Chondrocyte (in vitro differentiated cells): ENCODE measurements around the gene RTTN. TPM values are rescaled to one million over a fixed set of nuclear protein-coding genes. Genes with fewer than 3 reads are reported as not detected.

Source experiments
- DNase-seq: peaks from one replicate; pipeline ENCODE4 v3.0.0; 2021; ENCODE audit warnings: mixed read lengths, low spot score
- H3K27ac Mint-ChIP-seq: one replicate; pipeline ENCODE4 v1.8.0; 2021; ENCODE audit warnings: mild to moderate bottlenecking, moderate library complexity, mixed read lengths; ENCODE audit not compliant: unreplicated experiment
- H3K27me3 Mint-ChIP-seq: 2 replicates; pipeline ENCODE4 v1.8.0; 2021; ENCODE audit warnings: low read depth, mixed read lengths
- H3K36me3 Mint-ChIP-seq: 2 replicates; pipeline ENCODE4 v1.8.0; 2021; ENCODE audit warnings: low read depth, mixed read lengths
- H3K4me1 Mint-ChIP-seq: 2 replicates; pipeline ENCODE4 v1.8.0; 2021; ENCODE audit warnings: low read depth, mild to moderate bottlenecking, mixed read lengths
- H3K4me3 Mint-ChIP-seq: one replicate; pipeline ENCODE4 v1.8.0; 2021; ENCODE audit warnings: mild to moderate bottlenecking, moderate library complexity, mixed read lengths; ENCODE audit not compliant: unreplicated experiment
- H3K9me3 Mint-ChIP-seq: 2 replicates; pipeline ENCODE4 v1.8.0; 2021; ENCODE audit warnings: low read depth, mixed read lengths
- total RNA-seq: library from RNA; stranded (reverse); gene quantifications from 3 replicates; pipeline ENCODE4 v1.2.1, GENCODE V29; 2021
- TF ChIP-seq, protein P1 (sequence below): fragments of 200-600 bp; sonication (generic); IDR thresholded peaks from 2 replicates; pipeline ENCODE4 v1.5.0; 2021; ENCODE audit warnings: antibody characterized with exemption, mild to moderate bottlenecking, moderate library complexity

Gene RTTN
- total RNA-seq, 1 donor from 2014 or later, result 4.8 TPM

DNA sequence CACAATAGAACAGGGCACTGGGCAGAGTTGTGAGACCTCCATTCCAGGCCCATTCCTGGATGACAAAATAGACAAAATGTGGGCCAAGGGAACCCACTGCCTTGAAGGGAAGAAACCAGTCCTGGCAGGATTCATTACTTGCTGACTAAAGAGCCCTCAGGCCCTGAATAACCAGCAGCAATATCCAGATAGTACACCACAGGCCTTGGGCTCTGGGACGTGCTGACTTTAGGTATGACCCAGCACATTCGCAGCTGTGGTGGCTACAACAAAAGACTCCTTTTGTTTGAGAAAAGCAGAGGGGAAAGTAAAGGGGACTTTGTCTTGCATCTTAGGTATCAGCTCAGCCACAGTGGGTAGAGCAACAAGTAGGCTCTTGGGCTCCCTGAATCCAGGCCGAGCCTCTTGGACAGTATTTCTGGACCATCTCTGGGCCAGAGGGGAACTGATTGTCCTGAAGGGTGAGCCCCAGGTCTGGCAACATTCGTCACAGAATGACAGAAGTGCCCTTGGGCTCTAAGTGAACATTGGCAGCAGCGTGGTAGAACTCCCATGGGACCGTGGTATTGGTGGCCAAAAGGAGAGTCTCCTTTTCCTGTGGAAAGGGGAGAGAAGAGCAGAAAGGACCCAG, 167.9 kb downstream of the RTTN start:
- peaks cover 40% of the 10 kb centered on the region for H3K4me1 Mint-ChIP-seq
- H3K9me3 Mint-ChIP-seq, result peaks cover 17% of the 10 kb centered on the region
- TF ChIP-seq, protein P1, sequence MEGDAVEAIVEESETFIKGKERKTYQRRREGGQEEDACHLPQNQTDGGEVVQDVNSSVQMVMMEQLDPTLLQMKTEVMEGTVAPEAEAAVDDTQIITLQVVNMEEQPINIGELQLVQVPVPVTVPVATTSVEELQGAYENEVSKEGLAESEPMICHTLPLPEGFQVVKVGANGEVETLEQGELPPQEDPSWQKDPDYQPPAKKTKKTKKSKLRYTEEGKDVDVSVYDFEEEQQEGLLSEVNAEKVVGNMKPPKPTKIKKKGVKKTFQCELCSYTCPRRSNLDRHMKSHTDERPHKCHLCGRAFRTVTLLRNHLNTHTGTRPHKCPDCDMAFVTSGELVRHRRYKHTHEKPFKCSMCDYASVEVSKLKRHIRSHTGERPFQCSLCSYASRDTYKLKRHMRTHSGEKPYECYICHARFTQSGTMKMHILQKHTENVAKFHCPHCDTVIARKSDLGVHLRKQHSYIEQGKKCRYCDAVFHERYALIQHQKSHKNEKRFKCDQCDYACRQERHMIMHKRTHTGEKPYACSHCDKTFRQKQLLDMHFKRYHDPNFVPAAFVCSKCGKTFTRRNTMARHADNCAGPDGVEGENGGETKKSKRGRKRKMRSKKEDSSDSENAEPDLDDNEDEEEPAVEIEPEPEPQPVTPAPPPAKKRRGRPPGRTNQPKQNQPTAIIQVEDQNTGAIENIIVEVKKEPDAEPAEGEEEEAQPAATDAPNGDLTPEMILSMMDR, result no peak
- no peak overlapping the region for H3K4me3 Mint-ChIP-seq
- H3K27me3 Mint-ChIP-seq, result no peaks in the 10 kb centered on the region
- no peak overlapping the region for H3K27ac Mint-ChIP-seq
- DNase-seq, result no peak
- peaks cover 3% of the 10 kb centered on the region for H3K36me3 Mint-ChIP-seq

DNA sequence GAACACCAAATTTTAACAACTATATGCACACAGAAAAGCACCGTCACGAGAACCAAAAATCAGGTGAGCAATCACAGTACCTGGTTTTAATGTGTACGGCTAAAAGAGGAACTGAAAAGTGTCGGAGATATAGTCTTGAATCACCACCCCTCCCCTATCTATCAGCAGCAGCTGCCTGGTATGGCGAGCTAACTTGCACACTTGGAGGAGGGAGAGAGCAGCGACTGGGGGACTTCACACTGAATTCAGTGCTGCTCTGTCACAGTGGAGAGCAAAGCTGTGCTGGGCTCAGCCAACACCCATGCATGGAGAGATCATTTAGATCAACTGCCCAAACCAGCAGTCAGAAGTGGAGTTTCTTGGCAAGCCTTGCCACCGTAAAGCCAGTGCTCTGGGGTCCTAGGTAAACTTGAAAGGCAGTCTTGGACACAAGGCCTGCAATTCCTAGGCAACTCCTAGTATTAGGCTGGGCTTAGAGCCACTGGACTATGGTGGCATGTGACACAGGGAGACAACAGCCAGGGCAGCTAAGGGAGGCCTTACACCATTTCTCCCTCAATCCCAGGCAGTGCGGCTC, 168.6 kb downstream of the RTTN start:
- Mint-ChIP-seq H3K27me3 (no peaks in the 10 kb centered on the region), H3K4me3 (no peak overlapping the region), H3K4me1 (peaks cover 36% of the 10 kb centered on the region), H3K27ac (no peak overlapping the region), H3K36me3 (peaks cover 3% of the 10 kb centered on the region), H3K9me3 (peaks cover 17% of the 10 kb centered on the region)
- TF ChIP-seq, protein P1, result no peak
- no peak for DNase-seq

DNA sequence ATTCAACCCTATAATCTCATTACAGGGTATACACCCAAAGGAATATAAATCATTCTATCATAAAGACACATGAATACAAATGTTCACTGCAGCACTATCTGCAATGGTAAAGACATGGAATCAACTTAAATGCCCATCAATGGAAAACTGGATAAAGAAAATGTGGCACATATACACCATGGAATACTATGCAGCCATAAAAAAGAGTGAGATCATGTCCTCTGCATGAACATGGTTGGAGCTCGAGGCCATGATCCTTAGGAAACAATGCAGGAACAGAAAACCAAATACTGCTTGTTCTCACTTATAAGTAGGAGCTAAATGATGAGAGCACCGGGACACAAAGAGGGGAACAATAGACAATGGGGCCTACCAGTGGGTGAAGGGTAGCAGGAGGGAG, 169.3 kb downstream of the RTTN start:
- TF ChIP-seq, protein P1, result no peak
- no peak overlapping the region for H3K4me3 Mint-ChIP-seq

DNA sequence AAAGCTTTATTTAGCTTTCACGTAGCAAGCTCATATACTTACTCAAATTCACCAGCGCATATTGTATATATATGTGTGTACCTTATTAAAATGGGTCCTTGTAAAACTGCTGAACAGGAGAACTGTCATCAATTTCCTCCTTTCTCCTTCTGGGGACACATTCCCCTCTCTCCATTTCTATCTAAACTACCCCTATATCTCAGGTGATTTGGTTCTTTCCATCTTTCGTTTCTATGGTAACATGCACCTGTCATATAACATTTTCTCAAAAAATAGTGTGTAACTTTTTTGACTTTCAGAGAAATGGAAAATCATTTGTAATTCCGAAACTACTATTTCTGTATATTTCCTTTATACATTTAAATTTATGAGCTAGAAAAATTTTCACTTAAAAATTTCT, 174.3 kb downstream of the RTTN start:
- H3K36me3 Mint-ChIP-seq, result peaks cover 4% of the 10 kb centered on the region
- no peak for DNase-seq
- H3K4me3 Mint-ChIP-seq, result no peak overlapping the region
- H3K4me1 Mint-ChIP-seq, result no peaks in the 10 kb centered on the region
- no peak overlapping the region for H3K27ac Mint-ChIP-seq
- no peaks in the 10 kb centered on the region for H3K27me3 Mint-ChIP-seq
- TF ChIP-seq, protein P1, result no peak
- peaks cover 4% of the 10 kb centered on the region for H3K9me3 Mint-ChIP-seq

More for the DNA sequence above, 169.3 kb downstream of the RTTN start:
- Mint-ChIP-seq H3K36me3 (peaks cover 3% of the 10 kb centered on the region), H3K27me3 (no peaks in the 10 kb centered on the region), H3K4me1 (peaks cover 29% of the 10 kb centered on the region), H3K27ac (no peak overlapping the region), H3K9me3 (peaks cover 17% of the 10 kb centered on the region)
- DNase-seq, result no peak

DNA sequence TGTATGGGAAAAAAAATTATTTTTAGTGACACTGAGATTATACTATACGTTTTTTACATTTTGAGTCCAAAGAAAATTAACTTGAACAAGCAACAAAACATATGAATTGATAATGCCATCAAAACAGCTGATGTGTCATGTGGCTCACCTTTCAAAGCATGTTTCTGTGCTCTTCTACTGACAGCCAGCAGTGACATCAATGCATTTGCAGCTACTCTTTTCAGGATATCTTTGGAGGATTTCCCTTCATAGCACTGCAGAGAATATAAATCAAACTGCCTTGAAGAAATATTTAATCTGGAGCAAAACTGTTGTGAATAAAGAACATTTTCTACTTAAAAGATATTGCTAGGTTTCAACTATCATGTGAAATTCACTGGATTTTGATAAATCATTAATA, 174.8 kb downstream of the RTTN start:
- Mint-ChIP-seq H3K4me1 (no peaks in the 10 kb centered on the region), H3K4me3 (no peak overlapping the region), H3K27me3 (no peaks in the 10 kb centered on the region), H3K9me3 (no peaks in the 10 kb centered on the region), H3K36me3 (peaks cover 4% of the 10 kb centered on the region), H3K27ac (no peak overlapping the region)
- TF ChIP-seq, protein P1, result no peak
- no peak for DNase-seq
